Measurements from ENCODE around the gene SNRNP200. TPM values are rescaled to one million over a fixed set of nuclear protein-coding genes. Genes with fewer than 3 reads are reported as not detected.
A peak's percentile ranks its signal among the peaks of the same experiment; 100 is the strongest.

The SNRNP200 gene
- total RNA-seq, result 100 to 1,000 TPM; 219 to 232 (median 223) TPM

DNA sequence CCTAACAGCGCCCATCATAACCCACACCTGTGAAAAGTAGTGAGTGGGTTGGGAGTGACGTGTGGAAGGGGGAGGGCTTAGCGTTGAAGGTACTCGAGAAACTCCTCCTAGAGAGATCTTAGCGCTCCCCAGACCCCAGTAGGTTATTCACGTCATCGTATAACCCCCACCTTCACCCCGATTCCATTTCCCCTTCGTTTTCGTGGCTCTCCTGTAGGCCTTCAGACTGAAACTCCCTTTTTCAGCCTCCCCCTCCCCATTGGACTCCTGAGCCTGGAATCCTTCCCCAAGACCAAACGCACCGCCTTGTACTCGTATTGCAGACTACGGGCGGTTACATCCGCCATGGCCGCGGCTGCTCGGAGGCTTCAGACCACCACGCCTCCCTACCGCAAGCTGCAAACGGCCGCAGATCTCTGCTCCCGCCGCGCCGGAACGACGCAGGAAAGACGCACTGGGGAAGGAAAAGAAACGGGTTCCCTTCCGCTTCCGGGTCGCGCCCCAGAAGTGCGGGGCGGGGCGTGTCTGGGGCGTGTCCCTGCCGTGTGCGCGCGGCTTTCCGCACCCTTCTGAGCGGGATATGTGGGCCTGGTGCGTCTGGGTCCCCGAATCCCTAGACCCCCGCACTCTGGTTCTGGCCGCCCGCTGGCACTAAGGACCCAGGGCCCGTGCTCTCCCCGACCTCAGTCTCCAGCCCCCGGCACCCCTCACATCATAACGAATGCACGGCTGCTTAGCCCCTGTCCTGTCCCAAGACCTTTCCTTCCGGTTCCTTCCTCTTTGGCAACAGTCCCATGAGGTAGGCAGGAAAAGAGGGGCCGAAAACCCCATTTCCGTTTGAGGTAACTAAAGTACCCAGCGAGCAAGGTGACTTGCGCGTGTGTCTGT is at the start of gene SNRNP200:
Gene SNRNP200 (minus strand): TSS at position 456 of the 888 bp plus-strand sequence. CDS start 109 bp downstream, at position 347.
- no peaks in the 10 kb centered on the region for H3K27me3 Mint-ChIP-seq (ENCODE audit: low read depth)
- peaks cover 39% of the 10 kb centered on the region for H3K36me3 Mint-ChIP-seq (ENCODE audit: insufficient read depth)
- peaks cover 58% of the 10 kb centered on the region for H3K4me1 Mint-ChIP-seq (ENCODE audit: low read depth)
- ATAC-seq, result peak; percentile 93 to 97
- peak; percentile 86 for DNase-seq
- H3K9me3 Mint-ChIP-seq, result no peaks in the 10 kb centered on the region
- peak within 1 kb of the TSS; percentile 96 for H3K4me3 Mint-ChIP-seq

DNA sequence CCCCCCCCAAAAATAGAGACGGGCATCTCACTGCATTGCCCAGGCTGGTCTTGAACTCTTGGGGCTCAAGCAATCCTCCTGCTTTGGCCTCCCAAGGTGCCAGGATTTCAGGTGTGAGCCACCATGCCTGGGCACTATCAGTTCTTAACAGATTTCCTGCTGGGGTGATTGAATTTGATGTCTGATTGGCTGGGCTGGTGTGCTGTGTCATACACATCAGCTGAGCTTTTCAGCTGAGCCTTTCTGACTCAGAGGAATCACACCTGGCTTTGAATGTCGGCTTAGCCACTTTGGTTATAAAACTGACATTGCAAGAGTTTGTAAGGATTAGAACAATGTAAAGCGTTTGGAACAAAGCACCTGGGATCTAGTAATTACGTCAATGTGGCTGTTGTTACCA is 49.1 kb upstream of the SNRNP200 start:
- DNase-seq (no peak), ATAC-seq (no peak)
- H3K27me3 Mint-ChIP-seq (ENCODE audit: low read depth), result no peaks in the 10 kb centered on the region
- H3K9me3 Mint-ChIP-seq, result no peaks in the 10 kb centered on the region
- peaks cover 2% of the 10 kb centered on the region for H3K36me3 Mint-ChIP-seq (ENCODE audit: insufficient read depth)
- H3K4me3 Mint-ChIP-seq, result no peak overlapping the region
- H3K4me1 Mint-ChIP-seq (ENCODE audit: low read depth), result peaks cover 3% of the 10 kb centered on the region

DNA sequence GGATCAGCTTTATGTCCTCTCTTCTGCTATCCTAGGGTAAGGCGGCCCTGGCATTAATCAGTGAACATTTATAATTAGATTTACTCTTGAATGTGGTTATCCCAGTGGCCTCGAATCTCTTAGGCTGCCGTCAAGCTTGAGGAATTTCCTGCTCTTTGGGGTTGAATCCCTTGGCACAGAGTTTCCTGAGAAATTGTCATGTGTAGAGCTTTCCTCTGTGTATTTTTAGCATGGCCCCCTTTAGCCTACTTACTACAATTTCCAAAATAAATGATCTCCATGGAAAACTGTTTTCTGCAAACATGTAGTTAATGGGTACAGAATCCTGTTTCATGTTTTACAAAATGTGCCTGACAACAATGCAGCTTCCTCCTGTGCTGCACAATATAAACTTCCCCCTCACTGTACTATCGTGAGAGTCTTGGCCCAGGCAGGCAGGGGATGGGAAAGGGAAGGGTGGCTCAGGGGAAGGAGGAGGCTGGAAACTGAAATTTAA is 48.3 kb upstream of the SNRNP200 start:
- H3K36me3 Mint-ChIP-seq (ENCODE audit: insufficient read depth), result peaks cover 2% of the 10 kb centered on the region
- ATAC-seq, result no peak
- no peaks in the 10 kb centered on the region for H3K9me3 Mint-ChIP-seq
- H3K27me3 Mint-ChIP-seq (ENCODE audit: low read depth), result no peaks in the 10 kb centered on the region
- DNase-seq, result no peak
- H3K4me3 Mint-ChIP-seq, result no peak overlapping the region
- H3K4me1 Mint-ChIP-seq (ENCODE audit: low read depth), result no peaks in the 10 kb centered on the region

DNA sequence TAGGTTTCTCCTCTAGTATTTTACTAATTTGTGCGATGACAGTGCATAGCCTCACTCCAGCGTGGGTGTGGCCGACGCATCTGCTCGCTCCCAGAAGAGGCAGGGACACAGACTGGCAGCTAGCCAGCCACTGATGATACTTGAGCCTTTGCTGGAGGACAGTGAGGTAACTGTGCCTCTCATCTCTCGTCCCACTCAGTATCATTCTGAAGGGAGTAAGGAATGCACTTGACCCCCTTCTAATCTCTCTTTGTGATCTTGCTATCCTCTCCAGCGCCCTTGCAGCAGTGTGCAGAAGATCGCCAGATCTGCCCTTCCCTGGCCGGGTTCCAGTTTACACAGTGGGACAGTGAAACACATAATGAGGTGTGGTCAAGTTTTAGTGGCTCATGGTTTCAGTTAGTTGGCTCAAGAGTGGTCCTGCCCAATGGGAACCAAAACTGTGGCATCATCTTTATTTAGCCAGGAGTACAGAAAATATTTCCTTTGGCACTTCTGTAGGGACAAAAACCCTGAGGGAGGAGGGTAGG is 47.8 kb upstream of the SNRNP200 start:
- ATAC-seq, result no peak
- no peaks in the 10 kb centered on the region for H3K27me3 Mint-ChIP-seq (ENCODE audit: low read depth)
- no peaks in the 10 kb centered on the region for H3K4me1 Mint-ChIP-seq (ENCODE audit: low read depth)
- peaks cover 2% of the 10 kb centered on the region for H3K36me3 Mint-ChIP-seq (ENCODE audit: insufficient read depth)
- no peaks in the 10 kb centered on the region for H3K9me3 Mint-ChIP-seq
- H3K4me3 Mint-ChIP-seq, result no peak overlapping the region
- no peak for DNase-seq

DNA sequence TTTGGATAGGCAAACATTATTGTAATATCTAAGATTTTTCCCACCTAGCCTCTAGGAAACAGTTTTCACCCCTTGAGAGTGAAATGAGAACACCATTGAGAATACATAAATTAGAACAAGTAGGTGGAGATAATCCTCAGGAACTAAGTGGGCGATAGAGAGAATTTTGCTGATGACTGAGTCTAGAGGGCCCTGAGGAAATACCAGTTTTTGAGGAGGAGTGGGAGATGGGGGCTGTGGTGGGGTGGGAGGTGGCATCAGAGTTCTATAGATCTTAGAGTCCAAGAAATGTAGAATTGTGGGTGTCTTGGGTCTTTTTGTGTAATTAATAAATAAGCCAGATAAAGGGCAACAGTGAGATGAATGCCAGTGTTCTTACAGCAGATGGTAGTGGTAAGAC is 42.0 kb upstream of the SNRNP200 start:
- Mint-ChIP-seq H3K4me3 (no peak overlapping the region), H3K9me3 (no peaks in the 10 kb centered on the region), H3K36me3 (ENCODE audit: insufficient read depth) (peaks cover 4% of the 10 kb centered on the region), H3K4me1 (ENCODE audit: low read depth) (peaks cover 37% of the 10 kb centered on the region), H3K27me3 (ENCODE audit: low read depth) (no peaks in the 10 kb centered on the region)
- ATAC-seq (no peak), DNase-seq (no peak)

DNA sequence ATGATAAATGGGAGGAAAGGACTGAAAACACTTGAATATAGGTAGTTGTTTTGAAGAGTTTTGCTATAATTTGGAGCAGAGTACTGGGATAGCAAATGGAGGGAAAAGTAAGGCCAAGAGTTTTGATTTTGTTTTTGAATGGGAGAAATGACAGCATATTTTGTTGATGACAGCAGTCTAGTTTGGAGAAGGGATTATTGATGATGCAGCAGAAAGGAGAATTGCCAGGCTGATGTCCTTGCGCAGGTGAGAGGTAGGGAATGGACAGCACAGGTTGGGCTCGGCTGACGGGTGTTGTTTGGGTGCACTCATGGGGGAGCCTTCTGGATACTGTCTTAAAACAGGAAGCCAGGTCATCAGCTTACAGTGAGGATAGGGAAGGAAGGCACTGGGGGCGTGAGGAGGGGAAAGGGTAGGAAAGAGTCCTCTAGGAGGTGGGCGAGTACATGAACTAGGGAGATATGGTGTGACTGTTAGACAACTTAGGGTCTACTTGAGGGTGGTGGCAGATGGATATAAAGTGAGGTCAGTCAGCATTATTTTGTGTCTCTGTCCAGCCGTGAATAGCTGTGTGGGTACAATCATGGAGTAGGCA is 40.6 kb upstream of the SNRNP200 start:
- H3K4me3 Mint-ChIP-seq, result no peak overlapping the region
- no peak for ATAC-seq
- H3K27me3 Mint-ChIP-seq (ENCODE audit: low read depth), result no peaks in the 10 kb centered on the region
- H3K36me3 Mint-ChIP-seq (ENCODE audit: insufficient read depth), result peaks cover 3% of the 10 kb centered on the region
- H3K4me1 Mint-ChIP-seq (ENCODE audit: low read depth), result peaks cover 51% of the 10 kb centered on the region
- no peak for DNase-seq
- no peaks in the 10 kb centered on the region for H3K9me3 Mint-ChIP-seq

DNA sequence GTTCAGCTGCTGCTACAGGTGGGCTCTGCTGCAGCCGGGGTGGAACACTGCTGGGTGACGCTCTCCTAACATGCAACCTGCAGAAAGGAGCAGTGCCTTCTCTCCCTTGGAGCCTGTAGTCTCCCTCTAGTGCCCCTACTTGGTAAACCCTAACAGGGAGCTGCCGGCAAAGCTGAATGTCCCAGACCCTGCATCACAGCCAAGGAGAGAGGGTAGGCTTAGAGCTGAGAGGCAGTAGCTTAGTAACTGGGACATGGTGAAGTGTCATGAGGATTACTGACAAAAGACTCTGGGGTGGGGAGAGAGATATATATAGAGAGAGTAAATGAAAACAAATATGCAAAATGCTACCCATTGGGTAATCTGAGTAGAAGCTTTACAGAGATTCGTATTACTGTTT is 40.1 kb upstream of the SNRNP200 start:
- H3K4me3 Mint-ChIP-seq, result no peak overlapping the region
- H3K4me1 Mint-ChIP-seq (ENCODE audit: low read depth), result peaks cover 55% of the 10 kb centered on the region
- H3K36me3 Mint-ChIP-seq (ENCODE audit: insufficient read depth), result peaks cover 3% of the 10 kb centered on the region
- H3K27me3 Mint-ChIP-seq (ENCODE audit: low read depth), result no peaks in the 10 kb centered on the region
- DNase-seq, result no peak
- H3K9me3 Mint-ChIP-seq, result no peaks in the 10 kb centered on the region
- ATAC-seq, result no peak

DNA sequence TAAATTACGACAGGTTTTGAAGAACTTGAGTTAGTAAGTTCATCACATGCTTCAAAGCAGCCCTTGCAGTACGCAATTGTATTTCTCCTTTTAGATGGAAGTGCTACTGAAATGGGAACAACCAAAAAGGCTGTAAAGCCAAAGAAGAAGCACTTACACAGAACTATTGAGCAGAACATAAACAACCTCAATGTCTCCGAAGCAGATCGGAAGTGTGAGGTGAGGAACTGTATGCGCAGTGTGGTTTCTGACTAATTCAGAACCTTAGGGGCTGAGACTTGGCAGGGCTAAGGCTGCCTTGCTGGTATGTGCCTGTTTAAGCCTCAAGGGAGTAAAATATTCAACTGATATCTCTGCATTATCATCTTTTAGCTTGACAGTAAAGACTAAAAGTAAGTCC is 38.7 kb upstream of the SNRNP200 start:
- ATAC-seq (peak; percentile 81 to 84), DNase-seq (peak; percentile 31)
- no peaks in the 10 kb centered on the region for H3K27me3 Mint-ChIP-seq (ENCODE audit: low read depth)
- H3K36me3 Mint-ChIP-seq (ENCODE audit: insufficient read depth), result peaks cover 3% of the 10 kb centered on the region
- H3K9me3 Mint-ChIP-seq, result no peaks in the 10 kb centered on the region
- H3K4me3 Mint-ChIP-seq, result peak overlapping the region; percentile 19
- peaks cover 57% of the 10 kb centered on the region for H3K4me1 Mint-ChIP-seq (ENCODE audit: low read depth)

DNA sequence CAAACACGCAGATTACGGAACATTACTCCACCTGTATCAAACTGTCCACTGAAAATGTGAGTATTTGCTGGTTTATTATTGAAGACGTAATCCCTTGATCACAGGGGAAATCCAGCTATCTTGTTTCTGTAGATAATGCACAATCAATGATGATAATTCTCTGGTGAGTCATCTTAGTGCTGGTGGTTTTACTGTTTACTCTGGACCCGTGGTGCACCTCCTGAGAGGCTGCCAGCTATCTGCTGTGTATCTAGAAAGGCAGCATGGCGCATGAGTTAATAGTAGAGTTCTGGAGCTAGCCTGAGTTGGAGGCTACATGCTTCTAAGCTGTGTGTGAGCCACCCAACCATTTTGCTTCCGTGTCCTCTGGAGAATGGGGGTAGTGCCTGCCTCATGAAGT is 36.7 kb upstream of the SNRNP200 start:
- no peaks in the 10 kb centered on the region for H3K9me3 Mint-ChIP-seq
- ATAC-seq (peak; percentile 78), DNase-seq (peak; percentile 30)
- H3K4me1 Mint-ChIP-seq (ENCODE audit: low read depth), result peaks cover 60% of the 10 kb centered on the region
- H3K36me3 Mint-ChIP-seq (ENCODE audit: insufficient read depth), result peaks cover 3% of the 10 kb centered on the region
- H3K27me3 Mint-ChIP-seq (ENCODE audit: low read depth), result no peaks in the 10 kb centered on the region
- H3K4me3 Mint-ChIP-seq, result peak overlapping the region; percentile 56

DNA sequence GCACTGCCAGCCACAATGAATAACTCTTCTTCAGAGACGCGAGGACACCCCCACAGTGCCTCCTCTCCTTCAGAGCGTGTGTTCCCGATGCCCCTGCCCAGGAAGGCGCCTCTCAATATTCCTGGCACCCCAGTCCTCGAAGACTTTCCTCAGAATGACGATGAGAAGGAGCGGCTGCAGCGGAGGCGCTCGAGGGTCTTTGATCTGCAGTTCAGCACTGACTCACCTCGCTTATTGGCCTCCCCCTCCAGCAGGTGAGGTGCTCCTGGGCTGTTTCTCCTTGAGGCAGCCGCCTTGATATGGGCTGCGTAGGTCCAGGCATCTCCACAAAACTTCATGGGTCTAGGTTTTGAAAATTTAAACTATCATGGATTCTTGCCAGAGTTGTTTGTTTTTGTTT is 36.3 kb upstream of the SNRNP200 start:
- Mint-ChIP-seq H3K9me3 (no peaks in the 10 kb centered on the region), H3K27me3 (ENCODE audit: low read depth) (no peaks in the 10 kb centered on the region), H3K4me1 (ENCODE audit: low read depth) (peaks cover 61% of the 10 kb centered on the region), H3K36me3 (ENCODE audit: insufficient read depth) (peaks cover 1% of the 10 kb centered on the region), H3K4me3 (peak overlapping the region; percentile 56)
- no peak for ATAC-seq
- no peak for DNase-seq

DNA sequence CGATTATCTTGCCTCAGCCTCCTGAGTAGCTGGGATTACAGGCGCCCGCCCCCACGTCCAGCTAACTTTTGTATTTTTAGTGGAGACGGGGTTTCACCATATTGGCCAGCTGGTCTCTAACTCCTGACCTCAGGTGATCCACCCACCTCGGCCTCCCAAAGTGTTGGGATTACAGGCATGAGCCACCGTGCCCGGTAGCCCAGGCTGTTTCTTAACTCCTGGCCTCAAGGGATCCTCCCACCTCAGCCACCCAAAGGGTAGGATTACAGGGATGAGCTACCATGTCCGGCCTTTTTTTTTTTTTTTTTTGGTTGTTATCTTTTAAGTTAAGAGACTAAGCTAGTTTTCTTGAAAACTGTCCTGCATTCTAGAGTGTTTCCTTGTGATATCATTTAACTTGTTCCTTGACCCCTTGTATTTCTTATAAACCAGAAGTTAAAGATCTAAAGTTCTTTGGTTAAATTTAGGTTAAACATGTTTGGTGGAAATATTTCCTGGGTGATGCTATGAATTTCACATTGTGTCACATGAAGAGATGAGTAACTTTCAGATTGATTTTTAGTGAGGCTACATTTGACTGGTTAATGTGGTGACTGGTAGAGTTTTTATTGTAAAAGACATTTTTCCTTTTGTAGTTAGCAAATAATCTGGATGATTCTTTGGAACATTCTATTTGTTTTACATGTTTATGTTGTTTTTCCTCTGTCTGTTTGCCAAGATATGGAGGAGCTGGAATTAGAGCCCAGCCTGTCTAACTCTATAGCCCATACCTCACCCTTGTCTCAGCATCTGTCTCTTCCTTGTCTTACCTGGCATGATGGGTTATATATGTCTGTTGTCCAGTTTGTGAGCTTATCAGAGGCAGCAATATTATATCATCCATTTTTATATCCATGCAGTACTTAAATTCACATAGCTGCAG is 35.4 kb upstream of the SNRNP200 start:
- Mint-ChIP-seq H3K36me3 (ENCODE audit: insufficient read depth) (peaks cover 1% of the 10 kb centered on the region), H3K27me3 (ENCODE audit: low read depth) (no peaks in the 10 kb centered on the region), H3K4me1 (ENCODE audit: low read depth) (peaks cover 64% of the 10 kb centered on the region), H3K9me3 (no peaks in the 10 kb centered on the region), H3K4me3 (peak overlapping the region; percentile 9)
- ATAC-seq (no peak), DNase-seq (no peak)

DNA sequence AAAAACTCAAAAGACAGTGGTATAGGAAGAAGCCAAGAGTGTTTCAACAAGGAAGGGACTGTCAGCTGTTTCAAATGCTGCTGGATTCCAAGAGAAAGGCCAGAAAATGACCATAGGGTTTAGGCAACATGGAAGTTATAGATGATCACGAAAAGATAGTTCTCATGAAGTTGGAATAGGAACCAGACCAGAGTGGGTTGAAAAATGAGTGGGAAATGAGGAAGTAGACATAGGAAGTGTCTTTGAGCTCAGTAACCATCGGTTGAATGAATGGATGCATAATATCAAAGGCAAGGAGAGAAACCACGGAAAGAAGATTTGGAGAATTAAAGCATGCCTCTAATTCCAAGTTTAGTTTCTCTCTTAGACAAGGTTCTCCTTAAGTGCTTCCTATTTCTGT is 31.5 kb upstream of the SNRNP200 start:
- Mint-ChIP-seq H3K27me3 (ENCODE audit: low read depth) (no peaks in the 10 kb centered on the region), H3K4me3 (peak overlapping the region; percentile 83), H3K4me1 (ENCODE audit: low read depth) (peaks cover 46% of the 10 kb centered on the region), H3K9me3 (no peaks in the 10 kb centered on the region), H3K36me3 (ENCODE audit: insufficient read depth) (no peaks in the 10 kb centered on the region)
- DNase-seq (no peak), ATAC-seq (no peak)

DNA sequence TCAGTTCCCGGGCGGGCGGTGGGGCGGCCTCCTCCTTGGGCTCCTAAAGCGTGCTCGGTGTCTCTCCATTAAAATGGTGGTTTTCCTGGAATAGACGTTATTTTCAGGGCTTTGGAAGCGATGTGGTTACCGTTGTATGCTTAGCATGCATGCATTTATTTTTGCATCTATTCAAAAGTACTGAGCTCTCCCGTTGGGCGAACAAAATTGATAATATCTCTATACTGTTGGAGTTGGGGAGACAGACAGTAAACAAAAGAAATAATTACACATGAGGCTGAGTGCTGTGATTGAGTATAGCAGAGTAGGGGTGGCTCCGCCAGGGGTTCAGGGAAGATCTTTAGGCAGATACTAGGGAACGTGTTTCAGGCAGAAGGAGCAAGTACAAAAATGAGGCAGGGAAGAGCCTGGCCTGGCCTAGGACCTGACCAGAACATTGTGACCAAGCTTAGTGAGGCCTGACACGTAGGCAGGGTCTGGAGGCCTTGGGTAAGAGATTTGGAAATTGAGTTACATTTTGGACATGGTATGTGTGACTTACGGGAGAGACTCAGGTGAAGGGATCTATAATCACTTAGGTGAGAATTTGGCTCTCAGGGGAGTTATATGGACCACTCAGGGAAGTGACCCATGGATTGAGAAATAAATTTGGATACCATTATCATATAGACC is 30.9 kb upstream of the SNRNP200 start:
- Mint-ChIP-seq H3K4me3 (peak overlapping the region; percentile 83), H3K4me1 (ENCODE audit: low read depth) (peaks cover 40% of the 10 kb centered on the region), H3K27me3 (ENCODE audit: low read depth) (no peaks in the 10 kb centered on the region), H3K36me3 (ENCODE audit: insufficient read depth) (no peaks in the 10 kb centered on the region), H3K9me3 (no peaks in the 10 kb centered on the region)
- ATAC-seq, result no peak
- DNase-seq, result no peak
